ENCODE data around the gene C16orf86. TPM values are rescaled to one million over a fixed set of nuclear protein-coding genes. Genes with fewer than 3 reads are reported as not detected.

Gene C16orf86
- polyA plus RNA-seq, 2 of the 4 experiments (the other 2 are of a cell fraction) = 0.06 TPM; not detected in 1

DNA sequence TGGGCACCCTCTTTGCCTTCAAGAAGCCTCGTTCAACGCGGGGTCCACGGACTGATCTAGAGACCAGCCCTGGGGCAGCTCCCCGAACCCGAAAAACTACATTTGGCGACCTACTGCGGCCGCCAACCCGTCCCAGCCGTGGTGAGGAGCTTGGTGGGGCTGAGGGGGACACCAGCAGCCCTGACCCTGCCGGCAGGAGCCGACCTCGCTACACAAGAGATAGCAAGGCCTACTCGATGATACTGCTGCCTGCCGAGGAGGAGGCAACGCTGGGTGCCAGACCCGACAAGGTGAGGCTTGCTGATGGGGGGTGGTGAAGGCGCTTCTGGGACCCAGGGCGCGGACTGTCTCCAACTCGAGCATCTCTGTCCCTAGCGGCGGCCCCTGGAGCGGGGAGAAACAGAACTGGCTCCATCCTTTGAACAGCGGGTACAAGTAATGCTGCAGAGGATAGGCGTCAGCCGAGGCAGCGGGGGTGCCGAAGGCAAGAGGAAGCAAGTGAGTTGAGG is 12.2 kb upstream of the C16orf86 start:
- ATAC-seq (peak in 1 of 2 experiments; percentile 9; a peak in 2 of 6 replicates), DNase-seq (ENCODE audit: low read depth in 1 of 2, low spot score in 1 of 2) (no peak), FAIRE-seq (no peak)
- Histone ChIP-seq H3K4me3 (no peak overlapping the region), H3K4me2 (no peak overlapping the region), H3K9me3 (no peaks in the 10 kb centered on the region), H3K27ac (no peak overlapping the region), H3K4me1 (peaks cover 15% of the 10 kb centered on the region; the same call in 2 of the 3 replicates)
- 69% methylated on average over 7 of the region's 30 CpGs for WGBS (ENCODE audit: missing lambda C conversion rate)
- TF ChIP-seq, protein P1, sequence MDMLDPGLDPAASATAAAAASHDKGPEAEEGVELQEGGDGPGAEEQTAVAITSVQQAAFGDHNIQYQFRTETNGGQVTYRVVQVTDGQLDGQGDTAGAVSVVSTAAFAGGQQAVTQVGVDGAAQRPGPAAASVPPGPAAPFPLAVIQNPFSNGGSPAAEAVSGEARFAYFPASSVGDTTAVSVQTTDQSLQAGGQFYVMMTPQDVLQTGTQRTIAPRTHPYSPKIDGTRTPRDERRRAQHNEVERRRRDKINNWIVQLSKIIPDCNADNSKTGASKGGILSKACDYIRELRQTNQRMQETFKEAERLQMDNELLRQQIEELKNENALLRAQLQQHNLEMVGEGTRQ (IDR thresholded peaks at IDR 0.05) = no peak
- TF ChIP-seq HOXA7 (CRISPR knock-in tag; IDR thresholded peaks at IDR 0.05) (no peak), CEBPB (IDR thresholded peaks at IDR 0.05) (no peak), RAD21 (conservative IDR thresholded peaks at IDR 0.05 in 1 of 2, IDR thresholded peaks at IDR 0.05 in 1 of 2) (no peak), TP53 (CRISPR knock-in tag; IDR thresholded peaks at IDR 0.05) (no peak), CHD2 (IDR thresholded peaks at IDR 0.05; ENCODE audit: low read length, partially characterized antibody) (no peak), PHF8 (IDR thresholded peaks at IDR 0.05; ENCODE audit: borderline replicate concordance, low read depth) (no peak), EP300 (IDR thresholded peaks at IDR 0.05) (no peak), HOXB13 (CRISPR knock-in tag; IDR thresholded peaks at IDR 0.05; ENCODE audit: low read depth) (no peak), MYC (IDR thresholded peaks at IDR 0.05; ENCODE audit: borderline replicate concordance, low read length) (no peak), NFE2L2 (conservative IDR thresholded peaks at IDR 0.05; ENCODE audit: low read length) (no peak), RFX5 (IDR thresholded peaks at IDR 0.05) (no peak), NR3C1 (IDR thresholded peaks at IDR 0.05) (no peak), HDAC2 (IDR thresholded peaks at IDR 0.05) (no peak), POLR2AphosphoS2 (conservative IDR thresholded peaks at IDR 0.05; ENCODE audit: low read length) (no peak), MAZ (IDR thresholded peaks at IDR 0.05; ENCODE audit: borderline replicate concordance, low read depth, low read length) (no peak), HOXB5 (CRISPR knock-in tag; IDR thresholded peaks at IDR 0.05) (no peak), RCOR1 (IDR thresholded peaks at IDR 0.05; ENCODE audit: low read depth, low read length) (no peak)
- TF ChIP-seq, protein P2, sequence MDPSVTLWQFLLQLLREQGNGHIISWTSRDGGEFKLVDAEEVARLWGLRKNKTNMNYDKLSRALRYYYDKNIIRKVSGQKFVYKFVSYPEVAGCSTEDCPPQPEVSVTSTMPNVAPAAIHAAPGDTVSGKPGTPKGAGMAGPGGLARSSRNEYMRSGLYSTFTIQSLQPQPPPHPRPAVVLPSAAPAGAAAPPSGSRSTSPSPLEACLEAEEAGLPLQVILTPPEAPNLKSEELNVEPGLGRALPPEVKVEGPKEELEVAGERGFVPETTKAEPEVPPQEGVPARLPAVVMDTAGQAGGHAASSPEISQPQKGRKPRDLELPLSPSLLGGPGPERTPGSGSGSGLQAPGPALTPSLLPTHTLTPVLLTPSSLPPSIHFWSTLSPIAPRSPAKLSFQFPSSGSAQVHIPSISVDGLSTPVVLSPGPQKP (IDR thresholded peaks at IDR 0.05; ENCODE audit: low read depth, low read length) = no peak
- POLR2A ChIA-PET = no interaction called here
- CTCF ChIA-PET = interaction anchor here (0.5 to 17.9 kb wide), 4 partner anchors 10 to 132 kb away, joined by 4 to 205 read pairs (median 28); partner anchors contain the start of gene CARMIL2

DNA sequence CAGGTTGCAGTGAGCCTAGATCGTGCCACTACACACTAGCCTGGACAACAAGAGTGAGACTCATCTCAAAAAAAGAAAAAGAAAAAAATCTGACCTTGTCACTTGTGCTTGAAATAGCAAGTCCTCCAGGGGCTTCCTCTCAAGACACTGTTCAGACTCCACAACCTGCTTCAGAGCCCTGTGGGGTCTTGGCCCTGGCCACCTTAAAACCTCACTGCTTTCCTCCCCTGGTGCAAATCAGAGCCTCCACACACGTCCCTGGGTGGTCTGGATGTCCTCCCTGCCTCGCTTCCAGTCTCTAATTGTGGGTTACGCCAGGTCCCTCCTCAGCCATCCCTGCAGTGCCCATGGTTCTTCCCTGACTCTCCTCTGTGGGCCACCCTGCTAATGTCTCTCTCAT is 11.3 kb upstream of the C16orf86 start:
- CTCF ChIA-PET = interaction anchor here (1.1 to 8.6 kb wide), 4 partner anchors 11 to 109 kb away, joined by 4 to 51 read pairs (median 5); partner anchors contain the start of gene CARMIL2
- no peak for FAIRE-seq

More for the DNA sequence above, 11.3 kb upstream of the C16orf86 start:
- 76% methylated on average over 4 of the region's 4 CpGs for WGBS (ENCODE audit: missing lambda C conversion rate)
- Histone ChIP-seq H3K9me3 (no peaks in the 10 kb centered on the region), H3K4me1 (peaks cover 15% of the 10 kb centered on the region; the same call in 2 of the 3 replicates), H3K4me3 (no peak overlapping the region), H3K27ac (no peak overlapping the region), H3K4me2 (no peak overlapping the region)
- POLR2A ChIA-PET = no interaction called here
- ATAC-seq (no peak), DNase-seq (ENCODE audit: low read depth in 1 of 2, low spot score in 1 of 2) (no peak)
- TF ChIP-seq EHF (CRISPR knock-in tag; IDR thresholded peaks at IDR 0.05) = no peak
- TF ChIP-seq, protein P1 (IDR thresholded peaks at IDR 0.05) = no peak
- TF ChIP-seq SREBF2 (IDR thresholded peaks at IDR 0.05) = no peak
- no peak for TF ChIP-seq ESRRA (IDR thresholded peaks at IDR 0.05; ENCODE audit: borderline replicate concordance, low read length)
- no peak for TF ChIP-seq HOXA7 (CRISPR knock-in tag; IDR thresholded peaks at IDR 0.05)
- TF ChIP-seq KDM1A (IDR thresholded peaks at IDR 0.05; ENCODE audit: low read depth) = no peak
- TF ChIP-seq, protein P3, sequence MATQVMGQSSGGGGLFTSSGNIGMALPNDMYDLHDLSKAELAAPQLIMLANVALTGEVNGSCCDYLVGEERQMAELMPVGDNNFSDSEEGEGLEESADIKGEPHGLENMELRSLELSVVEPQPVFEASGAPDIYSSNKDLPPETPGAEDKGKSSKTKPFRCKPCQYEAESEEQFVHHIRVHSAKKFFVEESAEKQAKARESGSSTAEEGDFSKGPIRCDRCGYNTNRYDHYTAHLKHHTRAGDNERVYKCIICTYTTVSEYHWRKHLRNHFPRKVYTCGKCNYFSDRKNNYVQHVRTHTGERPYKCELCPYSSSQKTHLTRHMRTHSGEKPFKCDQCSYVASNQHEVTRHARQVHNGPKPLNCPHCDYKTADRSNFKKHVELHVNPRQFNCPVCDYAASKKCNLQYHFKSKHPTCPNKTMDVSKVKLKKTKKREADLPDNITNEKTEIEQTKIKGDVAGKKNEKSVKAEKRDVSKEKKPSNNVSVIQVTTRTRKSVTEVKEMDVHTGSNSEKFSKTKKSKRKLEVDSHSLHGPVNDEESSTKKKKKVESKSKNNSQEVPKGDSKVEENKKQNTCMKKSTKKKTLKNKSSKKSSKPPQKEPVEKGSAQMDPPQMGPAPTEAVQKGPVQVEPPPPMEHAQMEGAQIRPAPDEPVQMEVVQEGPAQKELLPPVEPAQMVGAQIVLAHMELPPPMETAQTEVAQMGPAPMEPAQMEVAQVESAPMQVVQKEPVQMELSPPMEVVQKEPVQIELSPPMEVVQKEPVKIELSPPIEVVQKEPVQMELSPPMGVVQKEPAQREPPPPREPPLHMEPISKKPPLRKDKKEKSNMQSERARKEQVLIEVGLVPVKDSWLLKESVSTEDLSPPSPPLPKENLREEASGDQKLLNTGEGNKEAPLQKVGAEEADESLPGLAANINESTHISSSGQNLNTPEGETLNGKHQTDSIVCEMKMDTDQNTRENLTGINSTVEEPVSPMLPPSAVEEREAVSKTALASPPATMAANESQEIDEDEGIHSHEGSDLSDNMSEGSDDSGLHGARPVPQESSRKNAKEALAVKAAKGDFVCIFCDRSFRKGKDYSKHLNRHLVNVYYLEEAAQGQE (IDR thresholded peaks at IDR 0.05) = no peak
- TF ChIP-seq, protein P4, sequence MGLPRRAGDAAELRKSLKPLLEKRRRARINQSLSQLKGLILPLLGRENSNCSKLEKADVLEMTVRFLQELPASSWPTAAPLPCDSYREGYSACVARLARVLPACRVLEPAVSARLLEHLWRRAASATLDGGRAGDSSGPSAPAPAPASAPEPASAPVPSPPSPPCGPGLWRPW (IDR thresholded peaks at IDR 0.05) = no peak

Data from A549 (cell line).